ENCODE results near the gene PARVB.
A peak's percentile ranks its signal among the peaks of the same experiment; 100 is the strongest.
"Not testable (repeated sequence)": the region's sequence is repeated elsewhere in the genome, so short reads cannot be mapped to it uniquely, and the experiment has no call there.

PARVB gene

GRCh38 chr22:44056649-44057048 lies 32.5 kb downstream of the PARVB start:
- not testable (repeated sequence) for DNase-seq (ENCODE audit: low spot score)

GRCh38 chr22:44057401-44057987 lies 33.4 kb downstream of the PARVB start:
- no peak for DNase-seq (ENCODE audit: low spot score)

- no peak for DNase-seq (ENCODE audit: low spot score)
Observed at GRCh38 chr22:44063462-44064371, 39.6 kb downstream of the PARVB start.

GRCh38 chr22:44067033-44067432 lies 42.9 kb downstream of the PARVB start:
- no peak for DNase-seq (ENCODE audit: low spot score)

- DNase-seq (ENCODE audit: low spot score) = no peak
Observed at GRCh38 chr22:44067901-44068300, 43.8 kb downstream of the PARVB start.

GRCh38 chr22:44068422-44069191 lies 44.5 kb downstream of the PARVB start:
- DNase-seq (ENCODE audit: low spot score) = no peak

GRCh38 chr22:44070029-44070428 lies 45.9 kb downstream of the PARVB start:
- DNase-seq (ENCODE audit: low spot score) = no peak

- DNase-seq (ENCODE audit: low spot score) = no peak
Observed at GRCh38 chr22:44071781-44072326, 47.8 kb downstream of the PARVB start.

- no peak for DNase-seq (ENCODE audit: low spot score)
Observed at GRCh38 chr22:44074337-44074984, 50.4 kb downstream of the PARVB start.

- DNase-seq (ENCODE audit: low spot score) = no peak
Observed at GRCh38 chr22:44075022-44075421, 50.9 kb downstream of the PARVB start.

GRCh38 chr22:44075670-44076069 lies 51.6 kb downstream of the PARVB start:
- DNase-seq (ENCODE audit: low spot score) = no peak

GRCh38 chr22:44076825-44077224 lies 52.7 kb downstream of the PARVB start:
- DNase-seq (ENCODE audit: low spot score) = no peak

GRCh38 chr22:44080936-44081861 lies 57.1 kb downstream of the PARVB start:
- DNase-seq (ENCODE audit: low spot score) = peak; percentile 88

GRCh38 chr22:44082801-44083200 lies 58.7 kb downstream of the PARVB start:
- DNase-seq (ENCODE audit: low spot score) = no peak

- DNase-seq (ENCODE audit: low spot score) = no peak
Observed at GRCh38 chr22:44084044-44084772, 60.1 kb downstream of the PARVB start.

GRCh38 chr22:44085743-44086270 lies 61.7 kb downstream of the PARVB start:
- DNase-seq (ENCODE audit: low spot score) = peak; percentile 73

- DNase-seq (ENCODE audit: low spot score) = peak; percentile 62
Observed at GRCh38 chr22:44086271-44087088, 62.4 kb downstream of the PARVB start.

GRCh38 chr22:44087089-44087430 lies 63.0 kb downstream of the PARVB start:
- no peak for DNase-seq (ENCODE audit: low spot score)

- peak; percentile 88 for DNase-seq (ENCODE audit: low spot score)
Observed at GRCh38 chr22:44088976-44089570, 65.0 kb downstream of the PARVB start.

Data from GM03348 (cell line).